Endothelial cell of umbilical vein (primary cell): Measurements from ENCODE around the gene TMEM178B. TPM values are rescaled to one million over a fixed set of nuclear protein-coding genes. Genes with fewer than 3 reads are reported as not detected.

Source experiments
- BruUV-seq: library from RNA; stranded (reverse); fragments of 400-500 nt; replicated peaks from 2 replicates; lab custom pipeline; 2021; lab: Mats Ljungman, UMichigan
- CTCF ChIA-PET: fragments of 300-600, 350-600 bp; sonication (Branson Sonifier 250); formaldehyde crosslinking; loops from one replicate; lab custom pipeline; 2021; ENCODE audit warnings: antibody characterized with exemption, inconsistent platforms; lab: Charles Lee
- POLR2A ChIA-PET: fragments of 300-600, 350-600 bp; sonication (Branson Sonifier 250); formaldehyde crosslinking; loops from one replicate; lab custom pipeline; 2021; ENCODE audit warnings: antibody characterized with exemption, inconsistent platforms; lab: Charles Lee
- DNase-seq: peaks from one replicate; pipeline ENCODE4 v3.0.0-alpha.2; 2011; ENCODE audit warnings: low read depth, low spot score
- FAIRE-seq: peaks from 2 replicates; lab custom pipeline; 2011; peaks lifted over from hg19 to GRCh38; lab: Jason Lieb, UNC
- H2AFZ ChIP-seq: 2 replicates; pipeline ENCODE4 v1.6.0; 2012; ENCODE audit warnings: low read depth, low read length, control low read depth, inconsistent platforms
- H3K27ac ChIP-seq: 2 replicates; pipeline ENCODE4 v1.5.1; 2011; ENCODE audit warnings: low read depth, mild to moderate bottlenecking, control low read depth, low read length, moderate library complexity; ENCODE audit not compliant: insufficient read depth
- H3K27me3 ChIP-seq, 2 experiments: 2 replicates each; pipeline versions ENCODE4 v1.6.0 to v1.6.1; 2011; ENCODE audit warnings: low read length in 2 of 2, mixed read lengths in 1 of 2; ENCODE audit not compliant: control insufficient read depth in 2 of 2, insufficient read depth in 2 of 2
- H3K36me3 ChIP-seq, 2 experiments: 2 replicates in 1 of 2; 3 replicates in 1 of 2; pipeline ENCODE4 v1.5.1; 2011; ENCODE audit warnings: low read length in 2 of 2, mild to moderate bottlenecking in 1 of 2, moderate library complexity in 1 of 2; ENCODE audit not compliant: control insufficient read depth in 2 of 2, insufficient read depth in 2 of 2; ENCODE audit errors: extremely low read depth in 1 of 2
- H3K4me1 ChIP-seq: 3 replicates; pipeline ENCODE4 v1.5.1; 2011; ENCODE audit warnings: mild to moderate bottlenecking, low read length; ENCODE audit not compliant: control insufficient read depth, insufficient read depth; ENCODE audit errors: extremely low read depth
- H3K4me2 ChIP-seq: 2 replicates; pipeline ENCODE4 v1.6.1; 2011; ENCODE audit warnings: low read length, control low read depth, mixed read lengths; ENCODE audit not compliant: insufficient read depth
- H3K4me3 ChIP-seq, 3 experiments: fragments of 200-600 bp in 1 of 3; sonication (generic), shearing (Covaris generic) in 1 of 3; replicated peaks in 1 of 3; 2 replicates each; pipeline ENCODE4 v1.5.1; 2011 to 2016; ENCODE audit warnings: control low read depth in 3 of 3, low read length in 3 of 3, mild to moderate bottlenecking in 2 of 3, inconsistent platforms in 1 of 3, low read depth in 1 of 3, moderate library complexity in 1 of 3; ENCODE audit not compliant: insufficient read depth in 1 of 3
- H3K79me2 ChIP-seq: 2 replicates; pipeline ENCODE4 v1.6.0; 2012; ENCODE audit warnings: low read length, inconsistent platforms; ENCODE audit not compliant: control insufficient read depth, insufficient read depth
- H3K9ac ChIP-seq: replicated peaks from 2 replicates; pipeline ENCODE3; 2011; ENCODE audit warnings: low read length, control low read depth; ENCODE audit not compliant: insufficient read depth; ENCODE audit errors: extremely low read depth
- H3K9me1 ChIP-seq: replicated peaks from 3 replicates; pipeline ENCODE4 v1.6.0; 2011; ENCODE audit warnings: mild to moderate bottlenecking, low read length; ENCODE audit not compliant: control insufficient read depth, insufficient read depth; ENCODE audit errors: extremely low read depth
- H3K9me3 ChIP-seq: replicated peaks from 2 replicates; pipeline ENCODE4 v1.5.1; 2012; ENCODE audit warnings: low read length, inconsistent platforms; ENCODE audit not compliant: control insufficient read depth, insufficient read depth
- H4K20me1 ChIP-seq: replicated peaks from 2 replicates; pipeline ENCODE3; 2011; ENCODE audit warnings: mild to moderate bottlenecking, low read length; ENCODE audit not compliant: control insufficient read depth, insufficient read depth; ENCODE audit errors: extremely low read depth
- CTCF ChIP-seq, 2 donors: IDR thresholded peaks; 1 replicate in 1 of 2; 2 replicates in 1 of 2; pipeline ENCODE4 v1.5.1; 2011; ENCODE audit warnings: low read length in 2 of 2, mild to moderate bottlenecking in 2 of 2, moderate library complexity in 2 of 2, control low read depth in 1 of 2, inconsistent platforms in 1 of 2, low read depth in 1 of 2; ENCODE audit not compliant: insufficient read depth in 1 of 2; ENCODE audit errors: extremely low read depth in 1 of 2
- EZH2 ChIP-seq: IDR thresholded peaks from 2 replicates; pipeline ENCODE4 v1.6.1; 2012; ENCODE audit warnings: borderline replicate concordance, low read depth, mild to moderate bottlenecking, moderate library complexity, low read length, inconsistent platforms; ENCODE audit not compliant: severe bottlenecking
- FOS ChIP-seq: IDR thresholded peaks from 2 replicates; pipeline ENCODE4 v1.6.1; 2011; ENCODE audit warnings: mild to moderate bottlenecking, low read length, moderate library complexity, borderline replicate concordance; ENCODE audit not compliant: insufficient read depth
- GATA2 ChIP-seq: IDR thresholded peaks from 2 replicates; pipeline ENCODE4 v1.7.0; 2011; ENCODE audit warnings: low read depth, mild to moderate bottlenecking, moderate library complexity, mixed read lengths, low read length; ENCODE audit not compliant: insufficient read length, insufficient read depth
- JUN ChIP-seq: IDR thresholded peaks from 2 replicates; pipeline ENCODE4 v1.6.1; 2011; ENCODE audit warnings: borderline replicate concordance, low read depth; ENCODE audit not compliant: insufficient read length, insufficient read depth
- MAX ChIP-seq: IDR thresholded peaks from 2 replicates; pipeline ENCODE4 v1.6.1; 2011; ENCODE audit not compliant: insufficient read depth, insufficient read length
- MYC ChIP-seq: IDR thresholded peaks from one replicate; pipeline ENCODE4 v1.6.1; 2011; ENCODE audit warnings: mild to moderate bottlenecking, low read depth, low read length
- POLR2A ChIP-seq: IDR thresholded peaks from 2 replicates; pipeline ENCODE4 v1.6.1; 2012; ENCODE audit warnings: low read depth, mild to moderate bottlenecking, control low read depth, low read length
- POLR2AphosphoS5 ChIP-seq: IDR thresholded peaks from 2 replicates; pipeline ENCODE4 v1.6.1; 2012; ENCODE audit warnings: low read depth, mild to moderate bottlenecking, control low read depth, low read length, moderate library complexity; ENCODE audit not compliant: insufficient read depth
- dilution Hi-C: fragments of 300-500 bp; cut with MboI; formaldehyde crosslinking; loops from one replicate; pipeline ENCODE4 v1.15.0; 2019; ENCODE audit warnings: low sequenced_read_pairs; ENCODE audit not compliant: extremely low pct_ligation_motif_present
- intact Hi-C: fragments of 100-400 bp; cut with micrococcal nuclease; formaldehyde crosslinking; loops from one replicate; pipeline ENCODE4 v1.10.0; 2022
- polyA plus RNA-seq, 4 experiments: library from polyadenylated mRNA; depleted of rRNA in 3 of 4; stranded (reverse) in 3 of 4; unstranded in 1 of 4; fragments of >200 nt; gene quantifications; 2 replicates each; pipeline versions ENCODE4 v1.2.1 to v1.2.3, GENCODE V29; 2011 to 2012; ENCODE audit warnings: missing spikeins in 1 of 4
- total RNA-seq: library from RNA; stranded (reverse); gene quantifications from 2 replicates; pipeline ENCODE4 v1.2.3, GENCODE V29; 2021

TMEM178B gene
- total and polyA plus RNA-seq, 2 donors (not counting 3 experiments of a cell fraction or from before 2014, with no cell fraction given), result not detected

GRCh38 chr7:141217938-141218337 lies 144.1 kb downstream of the TMEM178B start:
- no TSS peak for BruUV-seq
- Histone ChIP-seq H3K27ac (no peak overlapping the region), H3K27me3 (no peaks in the 10 kb centered on the region), H3K9me1 (no peaks in the 10 kb centered on the region), H3K4me2 (no peak overlapping the region), H3K9ac (no peak overlapping the region), H3K79me2 (no peaks in the 10 kb centered on the region), H2AFZ (no peak overlapping the region), H3K4me1 (no peaks in the 10 kb centered on the region), H3K4me3 (no peak overlapping the region), H3K36me3 (no peaks in the 10 kb centered on the region), H3K9me3 (no peaks in the 10 kb centered on the region), H4K20me1 (no peaks in the 10 kb centered on the region)
- ChIA-PET CTCF (interaction anchor here (0.9 kb wide), 1 partner anchor 112 kb away, joined by 3 read pairs; no protein-coding TSS in a partner anchor), POLR2A (no interaction called here)
- FAIRE-seq (no peak), DNase-seq (no peak)
- intact Hi-C loops (no loop called here), dilution Hi-C loops (no loop called here)
- no peak for TF ChIP-seq GATA2
- no peak for TF ChIP-seq MAX
- no peak for TF ChIP-seq POLR2AphosphoS5
- TF ChIP-seq EZH2, result no peak
- TF ChIP-seq MYC, result no peak
- TF ChIP-seq CTCF (IDR thresholded peaks at IDR 0.05; ENCODE audit: extremely low read depth in 1 of 2, insufficient read depth in 1 of 2, low read depth in 1 of 2, low read length in 2 of 2), result no peak
- no peak for TF ChIP-seq POLR2A
- no peak for TF ChIP-seq JUN
- no peak for TF ChIP-seq FOS
